SK-N-SH (cell line): Measurements from ENCODE around the gene HPCAL1.

Experiments
- CTCF ChIP-seq: fragments of 200-600 bp; sonication (generic); IDR thresholded peaks from 2 replicates; pipeline ENCODE4 v1.6.1; 2017; ENCODE audit warnings: antibody characterized with exemption, mild to moderate bottlenecking, moderate library complexity
- JUND ChIP-seq: IDR thresholded peaks from 2 replicates; pipeline ENCODE4 v1.4.0; 2012
- POLR2AphosphoS5 ChIP-seq: IDR thresholded peaks from 2 replicates; pipeline ENCODE4 v1.6.1; 2012; ENCODE audit warnings: low read depth, low read length

GRCh38 chr2:10378189-10378588 is 75.5 kb downstream of the HPCAL1 start:
- TF ChIP-seq CTCF (no peak), JUND (no peak), POLR2AphosphoS5 (no peak)
